Measurements from ENCODE around the gene ZNF580. TPM values are rescaled to one million over a fixed set of nuclear protein-coding genes. Genes with fewer than 3 reads are reported as not detected.

The ZNF580 gene
- total RNA-seq, 1 experiment from 2014 or later, result 6.5 TPM

DNA sequence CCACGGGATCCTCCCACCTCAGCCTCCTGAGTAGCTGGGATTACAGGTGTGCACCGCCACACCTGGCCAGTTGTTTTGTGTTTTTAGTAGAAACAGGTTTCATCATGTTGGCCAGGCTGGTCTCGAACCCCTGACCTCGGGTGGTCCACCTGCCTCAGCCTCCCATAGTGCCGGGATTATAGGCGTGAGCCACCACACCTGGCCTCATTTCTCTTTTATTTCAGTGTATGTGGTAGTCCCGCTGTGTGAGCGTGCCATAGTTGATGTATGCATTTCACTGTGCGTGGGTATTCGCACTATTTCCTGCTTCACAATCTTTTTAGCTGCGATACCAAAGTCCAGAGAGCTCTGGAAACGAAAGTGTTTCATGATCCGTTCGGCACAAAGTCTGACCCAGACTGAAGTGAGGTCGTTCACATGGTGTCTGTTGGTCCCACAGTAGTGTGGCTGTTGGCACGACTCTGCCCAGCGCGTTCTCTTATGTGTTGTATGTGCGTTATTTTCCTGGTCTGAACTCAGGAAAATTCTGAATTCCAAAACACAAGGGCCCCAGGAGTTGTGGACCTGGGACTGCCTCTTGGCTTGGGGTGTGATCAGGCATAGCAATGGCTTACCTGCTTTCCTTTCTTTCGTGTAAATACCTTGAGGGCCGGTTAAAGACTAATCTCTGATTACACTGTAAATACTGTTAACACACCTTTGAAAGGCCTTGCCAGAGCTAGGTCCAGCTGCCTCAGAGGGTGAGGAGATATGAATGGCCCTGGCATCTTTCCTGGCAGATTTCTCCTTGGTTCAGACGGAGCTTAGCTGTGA, 42.9 kb downstream of the ZNF580 start:
- H3K4me3 ChIP-seq, result no peak overlapping the region
- DNase-seq (ENCODE audit: low read depth in 1 of 2, low spot score in 2 of 2), result no peak
- peaks cover 86% of the 10 kb centered on the region for H3K36me3 ChIP-seq
- no peaks in the 10 kb centered on the region for H3K27me3 ChIP-seq (replicated peaks)
- H3K27ac ChIP-seq, result no peak overlapping the region
- no peaks in the 10 kb centered on the region for H3K4me1 ChIP-seq (replicated peaks)
- no peaks in the 10 kb centered on the region for H3K9me3 ChIP-seq (replicated peaks)

DNA sequence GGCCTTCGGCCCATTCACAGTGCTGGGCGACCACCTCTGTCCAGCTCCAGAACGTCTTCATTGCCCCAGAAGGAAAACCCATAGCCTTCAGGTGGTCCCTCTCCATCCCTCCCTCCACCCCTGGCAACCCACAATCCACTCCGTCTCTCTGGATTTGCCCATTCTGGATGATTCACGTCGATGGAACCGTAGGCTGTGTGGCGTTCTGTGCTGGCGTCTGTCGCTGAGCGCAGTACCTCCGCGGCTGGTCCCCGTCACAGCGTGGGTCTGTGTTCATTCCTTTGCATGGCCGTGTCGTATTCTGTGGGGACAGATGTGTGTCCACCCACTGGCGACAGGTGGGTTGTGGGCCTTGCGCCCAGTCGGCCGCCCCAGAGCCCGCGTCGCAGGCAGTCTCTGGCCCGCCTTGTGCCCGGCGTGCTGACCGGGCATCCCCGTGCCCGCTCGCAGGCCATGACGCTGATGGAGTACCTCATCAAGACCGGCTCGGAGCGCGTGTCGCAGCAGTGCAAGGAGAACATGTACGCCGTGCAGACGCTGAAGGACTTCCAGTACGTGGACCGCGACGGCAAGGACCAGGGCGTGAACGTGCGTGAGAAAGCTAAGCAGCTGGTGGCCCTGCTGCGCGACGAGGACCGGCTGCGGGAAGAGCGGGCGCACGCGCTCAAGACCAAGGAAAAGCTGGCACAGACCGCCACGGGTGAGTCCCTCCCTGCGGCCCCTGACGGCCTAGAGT, 44.3 kb downstream of the ZNF580 start:
- Histone ChIP-seq H3K9me3 (replicated peaks) (no peaks in the 10 kb centered on the region), H3K27ac (no peak overlapping the region), H3K36me3 (peaks cover 85% of the 10 kb centered on the region), H3K27me3 (replicated peaks) (no peaks in the 10 kb centered on the region), H3K4me1 (replicated peaks) (no peaks in the 10 kb centered on the region), H3K4me3 (no peak overlapping the region)
- no peak for DNase-seq (ENCODE audit: low read depth in 1 of 2, low spot score in 2 of 2)

DNA sequence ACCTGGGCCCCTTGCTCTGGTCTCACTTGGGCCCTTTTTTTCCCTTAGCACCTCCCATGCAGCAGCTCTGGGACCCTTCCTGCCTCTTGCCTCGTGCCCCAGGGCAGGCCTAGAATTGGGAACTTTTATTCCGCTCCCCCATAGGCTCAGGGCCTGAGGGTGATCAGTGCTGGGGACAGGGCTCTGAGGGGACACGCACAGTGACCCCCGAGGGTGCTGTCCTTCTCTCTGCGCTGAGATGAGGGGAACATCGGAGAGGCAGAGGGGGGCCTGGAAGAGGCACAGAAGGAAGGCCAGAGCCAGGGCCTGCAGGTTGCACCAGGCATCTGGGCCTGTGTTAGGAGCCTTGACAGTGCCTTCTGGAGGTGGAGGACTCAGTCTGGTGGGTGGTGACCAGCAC, 45.0 kb downstream of the ZNF580 start:
- no peak for DNase-seq (ENCODE audit: low read depth in 1 of 2, low spot score in 2 of 2)
- Histone ChIP-seq H3K9me3 (replicated peaks) (no peaks in the 10 kb centered on the region), H3K4me1 (replicated peaks) (no peaks in the 10 kb centered on the region), H3K36me3 (peaks cover 84% of the 10 kb centered on the region), H3K27ac (no peak overlapping the region), H3K27me3 (replicated peaks) (no peaks in the 10 kb centered on the region), H3K4me3 (no peak overlapping the region)

DNA sequence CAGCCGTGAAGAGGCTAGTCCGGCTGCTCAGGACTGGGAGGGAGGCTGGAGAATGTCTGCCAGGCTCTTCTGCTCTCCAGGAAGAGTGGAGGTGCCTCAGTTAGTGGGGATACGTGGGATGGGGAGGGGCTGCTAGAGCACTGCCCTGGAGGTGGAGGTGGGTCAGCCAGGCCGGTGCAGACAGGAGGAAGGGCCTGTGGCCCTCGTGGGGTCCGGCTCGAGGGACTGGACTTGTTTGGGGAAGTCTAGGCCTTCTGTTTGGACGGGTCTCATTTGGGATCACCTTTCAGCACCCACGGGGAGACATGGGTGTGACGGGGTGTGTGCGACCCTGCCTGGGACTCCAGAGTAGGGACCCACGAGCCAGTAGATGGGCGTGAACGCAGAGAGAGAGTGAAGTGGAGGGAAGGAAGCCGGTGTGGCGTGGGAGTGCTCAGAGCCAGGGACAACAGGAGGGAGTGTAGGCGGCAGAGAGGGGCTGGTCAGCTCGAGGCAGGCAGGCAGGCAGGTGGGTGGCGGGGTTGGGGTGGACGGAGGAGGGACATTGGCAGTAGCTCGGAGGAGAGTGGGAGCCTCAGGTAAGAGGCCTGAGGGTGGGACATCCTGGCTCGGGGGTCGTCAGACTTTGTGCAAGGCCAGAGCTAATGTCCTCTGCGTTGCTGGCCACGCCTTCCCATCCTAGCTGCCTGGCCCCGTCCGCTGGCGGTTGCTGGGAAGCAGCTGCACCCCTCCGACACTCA, 45.7 kb downstream of the ZNF580 start:
- H3K27ac ChIP-seq, result no peak overlapping the region
- no peak for DNase-seq (ENCODE audit: low read depth in 1 of 2, low spot score in 2 of 2)
- peaks cover 84% of the 10 kb centered on the region for H3K36me3 ChIP-seq
- no peaks in the 10 kb centered on the region for H3K27me3 ChIP-seq (replicated peaks)
- no peak overlapping the region for H3K4me3 ChIP-seq
- no peaks in the 10 kb centered on the region for H3K9me3 ChIP-seq (replicated peaks)
- H3K4me1 ChIP-seq (replicated peaks), result no peaks in the 10 kb centered on the region

DNA sequence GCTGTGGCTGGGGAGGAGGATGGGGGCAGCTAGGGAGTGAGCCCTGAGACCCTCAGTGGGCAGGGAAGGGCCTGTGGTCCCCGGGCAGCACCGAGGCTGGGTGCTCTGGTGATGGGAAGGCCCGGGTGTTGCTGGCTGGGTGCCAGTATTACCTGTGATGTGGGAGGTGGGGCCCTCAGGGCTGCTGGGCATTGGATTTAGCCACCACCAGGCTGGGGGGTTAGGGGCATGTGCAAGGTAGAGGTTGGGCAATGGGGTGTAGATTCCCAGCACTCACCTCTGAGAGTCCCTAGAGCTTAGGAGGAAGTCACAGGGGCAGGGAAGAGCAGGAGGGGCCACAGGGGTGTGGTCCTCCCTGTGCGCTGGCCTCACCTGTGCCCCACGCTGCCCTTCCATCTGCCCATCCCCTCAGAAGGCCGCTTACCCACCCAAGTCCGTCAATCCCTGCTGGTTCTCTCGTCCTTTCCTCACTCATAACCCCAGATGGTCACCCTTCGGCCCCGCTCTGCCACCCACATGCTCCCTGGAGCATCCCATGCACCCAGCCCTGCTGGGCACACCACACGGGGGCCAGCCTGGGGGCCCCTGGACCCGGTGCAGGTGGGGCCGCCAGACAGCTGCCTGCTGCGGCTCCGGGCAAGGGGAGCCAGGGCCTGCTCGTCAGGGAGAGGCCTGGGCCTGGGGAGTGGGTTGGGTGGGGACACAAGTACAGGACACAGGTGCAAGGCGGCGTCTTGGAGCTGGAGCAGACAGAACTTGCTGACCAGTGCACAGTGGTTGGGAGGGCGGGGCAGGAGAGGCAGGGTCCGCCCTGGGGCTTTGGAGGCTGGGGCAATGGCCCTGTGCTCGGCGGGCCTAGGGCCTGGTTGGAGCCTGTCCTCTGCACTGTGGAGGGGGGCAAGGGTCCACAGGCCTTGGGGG, 46.7 kb downstream of the ZNF580 start:
- H3K4me3 ChIP-seq, result no peak overlapping the region
- no peaks in the 10 kb centered on the region for H3K4me1 ChIP-seq (replicated peaks)
- peaks cover 78% of the 10 kb centered on the region for H3K36me3 ChIP-seq
- no peak overlapping the region for H3K27ac ChIP-seq
- H3K9me3 ChIP-seq (replicated peaks), result no peaks in the 10 kb centered on the region
- DNase-seq (ENCODE audit: low read depth in 1 of 2, low spot score in 2 of 2), result no peak
- H3K27me3 ChIP-seq (replicated peaks), result no peaks in the 10 kb centered on the region

DNA sequence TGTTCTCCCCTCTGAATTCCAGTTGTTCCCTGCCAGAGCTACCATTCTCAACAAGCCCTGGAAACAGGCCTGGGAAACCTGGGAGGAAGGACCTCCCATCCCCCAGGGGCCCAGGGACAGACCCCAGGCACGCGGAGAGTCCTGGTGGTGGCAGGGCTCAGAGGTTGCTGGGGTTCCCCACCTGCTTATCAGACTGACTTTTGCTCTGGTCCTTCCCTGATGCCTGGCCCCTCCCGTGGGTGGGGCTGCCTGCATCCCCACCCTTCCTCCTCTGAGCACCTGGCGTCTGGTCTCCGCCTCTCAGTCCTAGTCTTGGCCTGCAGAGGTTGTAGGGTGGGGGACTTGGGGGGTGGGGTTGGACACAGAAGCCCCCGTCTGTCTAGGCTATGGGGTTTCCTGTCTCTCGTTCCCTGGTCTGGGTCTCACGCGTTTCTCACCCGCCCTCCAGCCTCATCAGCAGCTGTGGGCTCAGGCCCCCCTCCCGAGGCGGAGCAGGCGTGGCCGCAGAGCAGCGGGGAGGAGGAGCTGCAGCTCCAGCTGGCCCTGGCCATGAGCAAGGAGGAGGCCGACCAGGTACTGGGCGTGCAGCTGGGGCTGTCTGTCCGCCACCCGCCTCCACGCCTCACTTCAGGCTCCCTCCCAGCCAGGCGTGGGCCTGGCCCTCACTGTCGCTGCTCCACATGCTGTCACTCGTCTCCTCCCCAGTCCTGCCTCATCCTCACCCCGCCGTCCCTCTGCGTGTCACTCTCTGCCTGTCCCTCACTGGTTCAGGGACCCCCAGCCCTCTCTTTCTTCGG, 47.8 kb downstream of the ZNF580 start:
- Histone ChIP-seq H3K4me1 (replicated peaks) (no peaks in the 10 kb centered on the region), H3K27me3 (replicated peaks) (no peaks in the 10 kb centered on the region), H3K27ac (no peak overlapping the region), H3K9me3 (replicated peaks) (no peaks in the 10 kb centered on the region), H3K36me3 (peaks cover 80% of the 10 kb centered on the region), H3K4me3 (no peak overlapping the region)
- DNase-seq (ENCODE audit: low read depth in 1 of 2, low spot score in 2 of 2), result no peak

DNA sequence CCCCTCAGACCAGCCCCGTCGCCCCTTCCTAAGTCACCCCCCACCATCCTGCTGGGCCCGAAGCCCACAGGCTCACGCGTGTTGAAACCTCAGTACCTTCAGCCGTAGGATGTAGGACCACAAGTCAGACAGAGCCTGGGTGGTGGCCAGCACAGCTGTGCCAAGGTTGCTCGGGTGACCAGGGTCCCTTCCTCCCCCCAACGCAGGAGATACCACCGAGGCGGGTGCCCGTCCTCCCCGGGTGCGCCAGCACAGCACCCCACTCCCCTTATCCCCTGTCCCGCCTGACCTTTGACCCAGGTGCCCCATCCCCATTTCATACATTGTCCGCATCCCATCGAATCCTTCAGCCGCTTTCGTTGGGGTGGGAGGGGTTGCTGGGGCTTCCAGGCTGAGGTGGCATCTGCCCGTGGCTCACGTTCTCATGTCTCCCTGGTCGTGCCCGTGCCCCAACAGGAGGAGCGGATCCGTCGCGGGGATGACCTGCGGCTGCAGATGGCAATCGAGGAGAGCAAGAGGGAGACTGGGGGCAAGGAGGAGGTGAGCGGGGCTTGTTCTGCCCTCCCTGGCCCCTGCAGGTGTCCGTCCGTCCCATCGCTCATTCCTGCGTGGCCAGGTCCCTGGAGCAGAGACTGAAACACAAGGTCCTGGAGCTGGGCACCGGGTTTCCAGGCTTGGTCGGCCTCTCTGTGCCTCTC, 48.8 kb downstream of the ZNF580 start:
- Histone ChIP-seq H3K9me3 (replicated peaks) (no peaks in the 10 kb centered on the region), H3K36me3 (peaks cover 79% of the 10 kb centered on the region)

DNA sequence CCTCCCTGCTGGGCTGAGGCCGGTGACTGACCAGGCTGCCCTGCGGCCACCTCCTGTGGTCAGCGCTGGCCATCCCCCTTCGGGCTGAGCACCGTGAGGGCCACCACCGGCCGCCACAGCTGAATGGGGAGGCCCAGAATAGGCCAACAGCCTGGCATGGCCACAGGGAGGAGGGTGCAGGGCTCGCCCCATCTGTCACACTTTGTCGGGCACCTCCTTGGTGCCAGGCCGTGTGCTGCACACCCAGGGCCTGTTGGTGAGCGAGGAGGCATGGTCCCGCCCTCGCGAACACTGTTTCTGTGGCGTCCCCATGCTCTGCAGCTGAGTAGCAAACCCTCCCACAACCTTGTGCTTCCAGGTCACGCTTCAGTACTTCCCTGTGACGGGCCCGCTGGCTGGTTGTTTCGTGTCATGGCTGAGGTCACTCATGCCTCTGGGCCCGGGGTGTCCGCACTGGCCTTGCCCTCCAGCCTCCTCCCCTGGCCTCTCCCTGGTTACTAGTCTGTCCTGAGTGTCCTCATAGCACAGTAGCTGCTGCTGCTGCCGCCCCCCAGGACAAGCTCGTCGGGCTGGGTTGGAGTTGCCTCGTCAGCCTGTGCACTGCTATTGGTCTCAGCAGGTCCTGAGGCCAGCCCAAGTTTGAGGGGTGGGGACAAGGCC, 49.4 kb downstream of the ZNF580 start:
- peaks cover 78% of the 10 kb centered on the region for H3K36me3 ChIP-seq
- H3K27ac ChIP-seq, result no peak overlapping the region
- no peaks in the 10 kb centered on the region for H3K4me1 ChIP-seq (replicated peaks)
- no peak overlapping the region for H3K4me3 ChIP-seq
- no peaks in the 10 kb centered on the region for H3K9me3 ChIP-seq (replicated peaks)
- no peaks in the 10 kb centered on the region for H3K27me3 ChIP-seq (replicated peaks)
- DNase-seq (ENCODE audit: low read depth in 1 of 2, low spot score in 2 of 2), result no peak

More for the DNA sequence above, 48.8 kb downstream of the ZNF580 start:
- DNase-seq (ENCODE audit: low read depth in 1 of 2, low spot score in 2 of 2), result no peak
- no peaks in the 10 kb centered on the region for H3K27me3 ChIP-seq (replicated peaks)
- no peaks in the 10 kb centered on the region for H3K4me1 ChIP-seq (replicated peaks)
- no peak overlapping the region for H3K27ac ChIP-seq
- no peak overlapping the region for H3K4me3 ChIP-seq

DNA sequence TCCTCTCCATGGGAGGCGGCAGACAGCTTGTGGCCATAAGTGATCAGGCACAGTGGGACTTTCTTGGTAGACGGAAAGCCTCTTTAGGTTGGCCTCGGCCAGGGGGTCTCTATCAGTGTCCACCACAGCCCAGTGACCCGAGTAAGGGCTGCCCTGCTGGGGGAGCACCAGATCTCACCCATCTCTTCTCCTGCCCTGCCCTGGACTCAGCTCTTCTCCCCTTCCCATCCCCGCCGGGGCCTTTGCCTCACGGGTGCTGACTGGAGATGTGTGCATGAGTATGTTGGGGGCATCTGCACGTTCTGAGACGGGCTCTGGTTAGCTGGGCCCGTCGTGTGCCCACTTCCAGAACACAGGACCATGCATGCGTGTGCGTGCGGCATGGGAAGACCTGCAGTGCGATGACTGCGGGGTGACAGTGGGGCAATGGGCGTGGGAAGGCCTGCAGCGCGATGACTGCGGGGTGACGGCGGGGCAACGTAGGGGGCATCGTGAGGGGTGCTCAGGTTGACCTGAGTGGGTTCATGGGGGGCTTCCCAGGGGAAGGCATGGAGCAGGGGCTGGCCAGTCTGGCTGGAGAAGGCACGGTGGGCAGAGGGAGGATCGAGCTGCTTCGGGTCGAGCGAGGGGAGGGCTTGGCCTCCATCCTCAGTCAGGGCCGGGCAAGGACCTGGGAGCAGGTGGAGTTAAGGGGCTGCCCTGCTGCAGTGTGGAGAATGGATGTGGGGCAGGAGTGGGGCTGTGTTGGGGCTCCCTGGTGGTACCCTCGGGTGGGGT, 50.2 kb downstream of the ZNF580 start:
- H3K27me3 ChIP-seq (replicated peaks), result no peaks in the 10 kb centered on the region
- H3K27ac ChIP-seq, result no peak overlapping the region
- H3K9me3 ChIP-seq (replicated peaks), result no peaks in the 10 kb centered on the region
- H3K36me3 ChIP-seq, result peaks cover 78% of the 10 kb centered on the region
- DNase-seq (ENCODE audit: low read depth in 1 of 2, low spot score in 2 of 2), result no peak
- no peaks in the 10 kb centered on the region for H3K4me1 ChIP-seq (replicated peaks)
- no peak overlapping the region for H3K4me3 ChIP-seq

DNA sequence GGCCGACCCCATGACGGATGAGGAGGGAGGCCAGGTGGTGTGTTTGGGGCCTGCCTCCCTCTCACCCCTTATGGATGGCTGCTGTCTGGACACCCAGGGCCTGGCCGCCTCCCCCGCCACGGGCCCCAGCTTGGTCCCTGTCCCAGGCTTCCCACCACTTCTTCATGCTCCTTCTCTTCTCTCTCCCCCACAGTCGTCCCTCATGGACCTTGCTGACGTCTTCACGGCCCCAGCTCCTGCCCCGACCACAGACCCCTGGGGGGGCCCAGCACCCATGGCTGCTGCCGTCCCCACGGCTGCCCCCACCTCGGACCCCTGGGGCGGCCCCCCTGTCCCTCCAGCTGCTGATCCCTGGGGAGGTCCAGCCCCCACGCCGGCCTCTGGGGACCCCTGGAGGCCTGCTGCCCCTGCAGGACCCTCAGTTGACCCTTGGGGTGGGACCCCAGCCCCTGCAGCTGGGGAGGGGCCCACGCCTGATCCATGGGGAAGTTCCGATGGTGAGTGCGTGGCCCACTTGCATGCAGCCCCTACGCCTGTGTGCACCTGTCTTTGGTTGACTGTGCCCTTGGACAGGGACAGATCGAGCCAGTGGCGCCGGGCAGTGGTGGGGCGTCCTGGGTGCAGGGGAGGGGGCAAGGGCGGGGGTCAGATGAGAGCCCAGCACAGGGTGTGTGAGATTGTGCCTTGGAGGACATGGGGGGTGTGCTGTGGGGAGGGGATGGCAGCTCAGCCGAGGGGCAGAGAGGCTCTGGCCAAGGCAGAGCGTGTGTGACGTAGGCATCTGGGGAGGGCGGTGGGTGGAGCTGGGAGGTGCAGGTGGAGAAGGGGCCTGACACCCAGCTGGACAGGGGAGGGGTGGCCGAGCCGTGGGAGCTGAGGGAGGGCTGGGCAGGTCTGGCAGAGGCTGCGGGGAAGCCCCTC, 51.0 kb downstream of the ZNF580 start:
- no peaks in the 10 kb centered on the region for H3K4me1 ChIP-seq (replicated peaks)
- H3K27me3 ChIP-seq (replicated peaks), result no peaks in the 10 kb centered on the region
- H3K4me3 ChIP-seq, result no peak overlapping the region
- H3K9me3 ChIP-seq (replicated peaks), result no peaks in the 10 kb centered on the region
- H3K27ac ChIP-seq, result no peak overlapping the region
- DNase-seq (ENCODE audit: low read depth in 1 of 2, low spot score in 2 of 2), result no peak
- peaks cover 79% of the 10 kb centered on the region for H3K36me3 ChIP-seq
